NCI-H460 (cell line): Measurements from ENCODE around the gene CDKN2B-AS1. TPM values are rescaled to one million over a fixed set of nuclear protein-coding genes. Genes with fewer than 3 reads are reported as not detected.

ENCODE experiments used
- DNase-seq: peaks from one replicate; pipeline ENCODE4 v3.0.0-alpha.2; 2016; ENCODE audit warnings: low read depth; ENCODE audit errors: extremely low read depth
- total RNA-seq: library from RNA; depleted of rRNA; stranded (reverse); fragments of >200 nt; shearing (Covaris generic); gene quantifications from 2 replicates; pipeline ENCODE4 v1.2.3, GENCODE V29; 2014

Gene CDKN2B-AS1
- total RNA-seq, 1 experiment from 2014 or later = not detected

DNA sequence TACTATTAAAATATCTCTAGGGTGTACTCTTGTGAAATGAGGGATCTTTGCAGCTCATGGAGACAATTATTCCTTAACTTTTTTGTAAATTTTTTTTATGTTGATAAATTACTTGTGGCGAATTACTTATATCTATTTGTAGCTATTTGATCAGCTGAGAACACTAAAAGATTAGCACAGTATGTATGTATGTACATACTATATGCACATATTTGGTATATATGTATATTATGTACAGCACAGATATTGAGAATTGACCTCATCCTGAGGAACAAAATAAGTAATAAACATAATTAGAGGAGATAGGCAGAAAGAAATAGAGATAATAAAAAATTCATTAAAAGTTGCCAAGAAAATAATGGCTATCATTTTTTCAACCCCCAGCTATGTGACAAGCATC is 12.2 kb upstream of the CDKN2B-AS1 start:
- no peak for DNase-seq

GRCh38 chr9:21982861-21983560 is 11.6 kb upstream of the CDKN2B-AS1 start:
- no peak for DNase-seq

GRCh38 chr9:21983561-21983935 is 11.0 kb upstream of the CDKN2B-AS1 start:
- no peak for DNase-seq

DNA sequence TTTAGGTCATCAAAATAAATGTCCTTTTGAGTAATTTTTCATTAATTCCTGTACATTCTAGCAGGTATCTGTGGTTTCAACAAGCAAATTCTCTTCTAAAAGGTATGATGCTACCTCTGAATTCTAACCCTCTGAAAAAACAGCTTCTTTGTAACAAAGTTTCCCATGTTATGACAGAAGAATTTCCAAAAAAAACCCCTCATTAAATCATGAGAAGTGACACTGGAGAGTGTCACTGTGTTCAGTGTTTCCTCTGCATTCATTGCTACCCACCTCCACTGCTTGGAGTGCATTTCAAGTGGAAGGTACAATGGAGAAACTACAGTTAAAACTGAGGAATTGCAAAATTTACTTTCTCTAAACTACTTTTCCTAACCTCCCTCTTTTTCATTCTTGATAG is 10.5 kb upstream of the CDKN2B-AS1 start:
- no peak for DNase-seq

DNA sequence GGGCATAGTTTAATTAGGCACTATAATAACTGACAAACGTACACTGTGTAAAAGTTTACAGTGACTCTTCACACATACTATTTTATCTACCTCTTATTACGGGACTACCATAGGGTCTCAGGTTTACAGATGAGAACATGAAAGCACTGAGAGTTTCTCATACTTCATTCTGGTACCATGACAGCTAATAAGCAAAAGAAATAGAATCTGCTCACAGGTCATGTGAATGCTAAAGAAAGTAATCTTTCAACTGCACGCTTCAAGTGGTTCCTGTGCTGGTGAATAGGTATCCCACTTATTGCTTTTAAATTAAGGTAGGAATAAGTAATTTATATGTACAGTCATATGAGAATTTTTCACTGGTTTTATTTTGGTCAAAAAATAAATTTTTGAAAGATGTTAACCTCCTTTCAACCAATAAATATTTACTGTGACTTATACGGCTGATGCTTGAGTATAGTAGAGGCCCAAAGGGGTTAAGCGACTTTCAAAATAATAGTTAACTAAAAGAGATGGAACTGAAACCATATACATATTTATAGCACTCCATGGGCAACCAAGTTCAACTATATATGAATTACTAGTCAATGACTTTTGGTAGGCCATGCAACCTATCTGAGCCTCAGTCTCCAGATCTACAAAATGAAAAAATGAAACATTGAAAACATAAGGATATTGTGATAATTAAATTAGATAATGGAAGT is 8.5 kb upstream of the CDKN2B-AS1 start:
- no peak for DNase-seq

DNA sequence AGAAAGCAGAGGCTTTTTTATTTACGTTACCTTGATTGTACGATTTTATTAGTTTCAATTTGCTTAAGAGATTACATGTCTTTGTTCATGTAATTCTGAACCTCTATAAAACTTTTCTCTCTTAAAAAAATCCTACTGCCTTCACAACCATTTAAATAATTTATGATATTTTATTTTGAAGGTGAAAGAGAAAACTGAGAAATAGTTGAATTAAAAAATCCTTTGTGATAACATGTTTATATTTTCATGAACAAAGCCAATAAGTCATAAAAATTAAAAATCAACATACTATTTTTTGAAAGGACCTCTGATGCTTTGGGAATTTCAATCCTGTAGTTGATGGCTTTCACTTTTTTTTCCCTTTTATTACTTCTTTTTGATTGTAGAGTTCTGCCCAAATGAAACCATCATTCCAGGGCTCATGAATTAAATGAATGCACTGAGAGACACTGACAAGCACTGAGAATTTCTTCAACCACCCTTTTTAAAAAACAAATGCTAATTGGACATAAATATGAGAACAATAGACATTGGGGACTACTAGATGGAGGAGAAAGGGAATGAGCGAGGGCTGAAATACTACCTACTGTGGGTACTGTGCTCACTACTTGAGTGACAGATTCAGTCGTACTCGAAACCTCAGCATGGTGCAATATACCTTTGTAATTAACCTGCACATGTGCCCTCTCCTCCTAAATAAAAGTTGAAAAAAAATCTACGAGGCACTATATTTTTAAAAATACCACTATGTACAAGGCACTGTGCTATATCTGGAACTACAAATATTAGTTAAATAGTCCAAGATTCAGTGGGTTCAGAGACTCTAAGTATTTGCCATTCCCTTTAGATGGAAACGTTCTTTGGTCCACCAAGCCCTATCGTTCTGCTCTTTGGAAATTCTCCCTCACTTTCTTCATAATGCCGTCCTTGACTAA is 6.3 kb upstream of the CDKN2B-AS1 start:
- DNase-seq = no peak

DNA sequence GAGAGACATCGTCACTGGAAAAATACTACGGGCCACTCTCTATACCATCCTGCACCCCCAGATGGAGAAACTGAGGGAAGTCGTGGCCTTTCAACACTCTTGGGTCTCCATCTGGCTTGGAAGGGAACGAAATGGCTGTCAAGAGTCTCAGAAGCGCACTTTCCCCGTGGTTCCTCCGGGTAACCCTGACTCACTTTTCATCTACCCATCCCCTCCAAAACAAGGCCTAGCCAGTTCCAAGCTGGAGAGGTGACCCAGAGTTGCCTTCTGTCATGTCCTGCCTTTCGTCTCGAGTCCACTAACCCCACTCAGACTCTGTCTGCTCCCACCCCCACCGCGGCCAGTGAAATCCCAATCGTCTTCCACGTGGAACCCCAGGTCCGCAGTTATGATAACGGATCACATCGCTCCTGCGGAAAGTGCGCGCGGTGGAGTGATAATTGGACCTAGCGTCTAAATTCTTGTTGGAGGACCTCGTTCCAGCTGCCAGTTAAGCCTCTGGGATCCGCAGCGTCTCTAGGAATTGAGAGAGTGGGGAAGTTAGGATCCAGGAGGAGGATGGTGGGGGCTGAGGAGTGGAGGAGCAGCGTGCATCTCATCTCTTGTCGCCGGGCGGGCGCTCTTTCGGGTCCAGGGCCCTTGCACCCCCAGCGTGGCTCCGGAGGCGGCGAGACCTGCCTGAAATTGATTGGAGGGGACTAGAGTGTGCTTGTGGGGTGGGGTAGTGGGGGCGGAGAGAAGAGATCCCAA is 5.0 kb upstream of the CDKN2B-AS1 start:
- no peak for DNase-seq

- no peak for DNase-seq
Observed at GRCh38 chr9:21991072-21991959, 3.3 kb upstream of the CDKN2B-AS1 start.

DNA sequence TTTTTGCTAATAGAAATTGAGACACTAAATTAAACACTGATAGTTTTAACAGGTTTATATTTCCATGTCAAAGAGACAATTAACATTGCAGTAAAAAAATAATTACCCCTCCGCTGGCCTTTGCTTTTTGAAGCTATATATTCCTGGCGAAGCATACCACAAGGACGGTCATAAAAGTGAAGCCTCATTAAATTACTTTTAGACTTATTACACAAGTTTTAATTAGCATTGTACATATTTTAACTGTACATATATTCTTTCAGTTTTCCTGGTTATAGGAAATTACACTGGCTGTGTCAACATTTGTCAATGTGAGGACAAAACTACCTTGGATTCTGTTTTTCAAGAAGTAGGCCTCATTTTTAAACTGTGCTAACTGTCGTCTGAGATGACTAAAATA is 1.6 kb upstream of the CDKN2B-AS1 start:
- no peak for DNase-seq

DNA sequence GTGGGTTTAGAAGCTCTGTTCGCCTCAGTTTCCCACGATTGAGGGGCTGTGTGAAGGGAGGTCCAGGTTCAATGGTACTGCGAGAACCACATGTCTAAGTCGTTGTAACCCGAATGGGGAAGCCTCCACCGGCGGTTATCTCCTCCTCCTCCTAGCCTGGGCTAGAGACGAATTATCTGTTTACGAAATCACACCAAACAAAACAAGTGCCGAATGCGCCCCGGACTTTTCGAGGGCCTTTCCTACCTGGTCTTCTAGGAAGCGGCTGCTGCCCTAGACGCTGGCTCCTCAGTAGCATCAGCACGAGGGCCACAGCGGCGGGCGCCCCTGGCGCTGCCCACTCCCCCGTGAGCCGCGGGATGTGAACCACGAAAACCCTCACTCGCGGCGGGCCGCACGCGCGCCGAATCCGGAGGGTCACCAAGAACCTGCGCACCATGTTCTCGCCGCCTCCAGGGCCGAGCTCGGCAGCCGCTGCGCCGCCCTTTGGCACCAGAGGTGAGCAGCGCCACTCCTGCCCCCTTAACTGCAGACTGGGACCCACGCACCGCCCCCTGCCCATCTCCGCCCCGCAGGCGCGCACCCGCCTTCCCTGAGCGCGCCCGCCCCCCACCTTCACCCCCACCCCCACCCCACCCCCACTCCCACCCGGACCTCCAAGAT is 567 bp upstream of the CDKN2B-AS1 start, which contains the start of gene CDKN2A:
CDKN2A (minus strand) TSS at position 500 of the 663 bp plus-strand sequence.
- DNase-seq = no peak

GRCh38 chr9:21995006-21995665 is 545 bp downstream of the CDKN2B-AS1 start:
- DNase-seq = no peak

DNA sequence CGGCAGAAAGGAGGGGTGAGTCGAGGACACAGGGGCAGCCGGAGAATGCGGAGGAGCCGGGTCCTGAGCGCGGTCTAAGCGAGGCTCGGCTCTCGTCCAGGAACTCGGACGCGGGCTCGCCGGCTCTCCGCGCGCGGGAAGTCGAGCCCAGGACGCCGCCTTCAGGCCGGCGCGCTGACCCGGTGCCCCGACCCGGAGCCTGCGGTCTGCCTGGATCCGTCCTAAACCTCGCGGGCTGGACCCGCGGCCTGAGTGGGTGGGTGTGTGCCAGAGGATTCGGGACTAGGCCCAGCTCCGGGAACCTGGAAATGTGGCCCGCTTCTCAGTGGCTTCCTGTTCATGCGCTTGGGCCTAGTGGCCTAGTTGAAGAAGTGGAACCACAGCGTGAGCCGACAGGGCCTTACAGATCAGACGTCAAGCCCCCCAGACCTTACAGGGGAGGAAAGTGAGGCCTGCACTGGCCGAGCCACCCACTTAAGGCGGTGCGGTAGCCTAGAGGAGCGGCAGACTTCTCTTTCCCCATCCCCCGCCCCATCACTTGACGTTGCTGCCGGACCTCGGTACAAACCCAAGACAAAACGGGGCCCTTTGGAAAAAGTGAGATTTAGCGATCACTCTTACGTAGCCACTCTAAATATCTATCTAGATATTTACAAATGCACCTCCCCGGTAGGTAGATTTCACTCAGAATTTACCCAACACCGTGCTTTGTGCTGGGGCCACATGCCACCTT is 1.2 kb downstream of the CDKN2B-AS1 start:
- DNase-seq = no peak

- DNase-seq = no peak
Observed at GRCh38 chr9:21996438-21996837, 1.8 kb downstream of the CDKN2B-AS1 start.

- DNase-seq = no peak
Observed at GRCh38 chr9:21996858-21997257, 2.3 kb downstream of the CDKN2B-AS1 start.

DNA sequence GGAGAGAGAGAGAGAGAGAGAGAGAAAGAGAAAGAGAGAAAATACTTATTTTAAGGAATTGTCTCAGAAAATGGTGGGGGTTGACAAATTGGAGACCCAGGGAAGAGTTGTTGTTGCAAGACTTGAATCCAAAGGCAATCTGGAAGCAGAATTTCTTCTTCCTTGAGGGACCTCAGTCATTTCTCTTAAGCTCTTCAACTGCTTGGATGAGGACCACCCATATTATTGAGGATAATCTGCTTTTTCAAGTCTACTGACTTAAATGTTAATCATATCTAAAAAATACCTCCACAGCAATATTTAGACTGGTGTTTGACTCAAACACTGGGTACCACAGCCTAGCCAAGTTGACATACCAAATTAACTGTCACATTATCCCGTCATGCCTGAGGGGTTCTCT is 2.9 kb downstream of the CDKN2B-AS1 start:
- DNase-seq = no peak

DNA sequence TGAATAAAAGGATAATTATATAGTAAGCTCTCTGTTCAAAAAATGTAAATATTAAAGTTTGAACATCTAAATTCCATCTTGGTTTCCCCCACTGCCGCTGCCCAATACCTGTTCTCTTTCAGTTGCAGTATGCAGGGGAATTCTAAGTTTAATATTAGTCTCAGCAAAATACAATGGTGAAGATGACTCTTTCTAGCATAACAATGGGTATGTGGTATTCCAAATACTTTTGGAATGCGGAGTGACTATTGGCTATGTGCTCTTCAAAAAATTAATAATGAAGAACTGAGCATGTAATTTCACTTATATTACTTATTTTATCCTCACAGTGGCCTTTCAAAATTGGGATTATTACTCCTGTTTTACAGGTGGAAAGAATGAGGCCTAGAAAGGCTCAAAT is 3.4 kb downstream of the CDKN2B-AS1 start:
- no peak for DNase-seq

GRCh38 chr9:22002038-22002437 is 7.4 kb downstream of the CDKN2B-AS1 start:
- DNase-seq = no peak
